ENCODE measurements around the gene SQSTM1.
A peak's percentile ranks its signal among the peaks of the same experiment; 100 is the strongest.
"Not testable (repeated sequence)": the region's sequence is repeated elsewhere in the genome, so short reads cannot be mapped to it uniquely, and the experiment has no call there.

The SQSTM1 gene

GRCh38 chr5:179827680-179828079 lies 7.0 kb downstream of the SQSTM1 start:
- no peak for DNase-seq

GRCh38 chr5:179828756-179829421 lies 8.2 kb downstream of the SQSTM1 start:
- no peak for DNase-seq

GRCh38 chr5:179829732-179830435 lies 9.2 kb downstream of the SQSTM1 start:
- DNase-seq, result no peak

GRCh38 chr5:179830818-179831468 lies 10.2 kb downstream of the SQSTM1 start:
- no peak for DNase-seq

GRCh38 chr5:179832039-179832745 lies 11.5 kb downstream of the SQSTM1 start:
- no peak for DNase-seq

GRCh38 chr5:179833056-179833708 lies 12.5 kb downstream of the SQSTM1 start:
- no peak for DNase-seq

GRCh38 chr5:179833709-179834070 lies 13.0 kb downstream of the SQSTM1 start:
- no peak for DNase-seq

- DNase-seq, result no peak
These were observed 13.4 kb downstream of the SQSTM1 start for GRCh38 chr5:179834120-179834519.

GRCh38 chr5:179834871-179835270 lies 14.2 kb downstream of the SQSTM1 start:
- not testable (repeated sequence) for DNase-seq

GRCh38 chr5:179836225-179837019 lies 15.7 kb downstream of the SQSTM1 start:
- DNase-seq, result no peak

- DNase-seq, result no peak
These were observed 16.6 kb downstream of the SQSTM1 start for GRCh38 chr5:179837076-179838011.

GRCh38 chr5:179839328-179840256 lies 18.9 kb downstream of the SQSTM1 start:
- no peak for DNase-seq

- DNase-seq, result no peak
These were observed 19.6 kb downstream of the SQSTM1 start for GRCh38 chr5:179840321-179840720.

GRCh38 chr5:179840766-179841165 lies 20.1 kb downstream of the SQSTM1 start:
- no peak for DNase-seq

- no peak for DNase-seq
These were observed 20.9 kb downstream of the SQSTM1 start for GRCh38 chr5:179841621-179842020.

- DNase-seq, result no peak
These were observed 32.4 kb downstream of the SQSTM1 start for GRCh38 chr5:179852993-179853547.

GRCh38 chr5:179854356-179854755 lies 33.7 kb downstream of the SQSTM1 start:
- no peak for DNase-seq

- peak; percentile 61 for DNase-seq
These were observed 37.5 kb downstream of the SQSTM1 start for GRCh38 chr5:179858241-179858585.

- DNase-seq, result peak; percentile 95
These were observed 38.1 kb downstream of the SQSTM1 start, which contains the start of gene MRNIP for GRCh38 chr5:179858586-179859427. MRNIP (minus strand) TSS chr5:179858817; CDS start chr5:179858796, 21 bp downstream.

Measured in NCI-H345 (cell line).